ENCODE measurements around the gene CCDC159.

Gene CCDC159

DNA sequence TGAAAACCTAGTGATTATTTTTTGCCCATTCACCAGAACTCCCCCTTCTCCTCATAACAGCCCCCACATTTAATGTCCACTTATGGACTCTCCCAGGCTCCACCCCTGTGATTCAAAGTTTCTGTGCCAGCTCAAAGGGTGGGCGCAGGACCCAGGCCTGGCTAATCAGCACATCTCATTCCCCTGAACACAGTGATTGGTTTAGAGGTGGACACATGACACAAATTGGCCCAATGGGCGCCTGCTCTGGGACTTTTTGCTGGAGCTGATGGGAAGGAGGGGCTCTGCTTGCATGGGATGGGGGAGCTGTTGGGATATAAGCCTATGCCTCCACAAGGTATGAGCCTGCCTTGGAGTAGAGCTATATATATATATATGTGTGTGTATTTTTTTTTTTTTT lies 44.0 kb downstream of the CCDC159 start:
- no peak for DNase-seq (ENCODE audit: low spot score)
- TF ChIP-seq, protein P1, sequence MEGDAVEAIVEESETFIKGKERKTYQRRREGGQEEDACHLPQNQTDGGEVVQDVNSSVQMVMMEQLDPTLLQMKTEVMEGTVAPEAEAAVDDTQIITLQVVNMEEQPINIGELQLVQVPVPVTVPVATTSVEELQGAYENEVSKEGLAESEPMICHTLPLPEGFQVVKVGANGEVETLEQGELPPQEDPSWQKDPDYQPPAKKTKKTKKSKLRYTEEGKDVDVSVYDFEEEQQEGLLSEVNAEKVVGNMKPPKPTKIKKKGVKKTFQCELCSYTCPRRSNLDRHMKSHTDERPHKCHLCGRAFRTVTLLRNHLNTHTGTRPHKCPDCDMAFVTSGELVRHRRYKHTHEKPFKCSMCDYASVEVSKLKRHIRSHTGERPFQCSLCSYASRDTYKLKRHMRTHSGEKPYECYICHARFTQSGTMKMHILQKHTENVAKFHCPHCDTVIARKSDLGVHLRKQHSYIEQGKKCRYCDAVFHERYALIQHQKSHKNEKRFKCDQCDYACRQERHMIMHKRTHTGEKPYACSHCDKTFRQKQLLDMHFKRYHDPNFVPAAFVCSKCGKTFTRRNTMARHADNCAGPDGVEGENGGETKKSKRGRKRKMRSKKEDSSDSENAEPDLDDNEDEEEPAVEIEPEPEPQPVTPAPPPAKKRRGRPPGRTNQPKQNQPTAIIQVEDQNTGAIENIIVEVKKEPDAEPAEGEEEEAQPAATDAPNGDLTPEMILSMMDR (IDR thresholded peaks at IDR 0.05) = no peak
- Histone ChIP-seq H3K4me3 (no peak overlapping the region), H3K27ac (no peak overlapping the region)

DNA sequence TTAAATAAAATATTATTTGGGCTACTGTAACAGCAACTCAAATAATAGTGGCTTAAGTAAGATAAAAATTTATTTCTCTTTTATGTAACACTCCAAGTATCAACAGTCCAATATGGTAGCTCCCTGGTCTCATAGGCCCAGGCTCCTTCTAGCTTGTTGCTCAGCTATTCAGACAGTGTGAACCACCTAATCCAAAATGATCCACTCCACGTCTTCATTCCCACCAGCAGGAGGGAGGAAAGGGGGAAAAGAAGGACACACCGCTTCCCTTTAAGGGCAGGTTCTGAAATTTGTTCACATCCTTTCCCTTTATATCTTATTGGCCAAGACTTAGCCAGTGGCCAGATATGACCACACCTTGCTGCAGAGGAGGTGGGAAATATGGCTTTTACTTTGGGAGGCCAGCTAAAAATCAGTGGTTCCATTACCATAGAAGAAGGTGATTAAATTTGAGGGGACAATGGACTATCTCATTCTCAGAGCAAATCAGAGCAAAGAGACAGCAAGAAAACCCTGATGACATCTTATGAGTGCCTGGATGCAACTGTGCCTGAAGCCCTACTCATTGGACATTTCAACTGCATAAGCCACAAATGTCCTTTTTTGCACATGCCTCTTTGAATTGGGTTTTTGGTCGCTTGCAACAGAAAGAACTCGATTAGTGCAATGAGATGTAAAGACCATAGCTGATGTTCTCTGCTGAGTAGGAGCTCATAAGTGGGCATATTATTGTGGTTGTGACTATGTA lies 44.8 kb downstream of the CCDC159 start:
- TF ChIP-seq, protein P1 (IDR thresholded peaks at IDR 0.05) = no peak
- Histone ChIP-seq H3K27ac (no peak overlapping the region), H3K4me3 (no peak overlapping the region)
- no peak for DNase-seq (ENCODE audit: low spot score)

DNA sequence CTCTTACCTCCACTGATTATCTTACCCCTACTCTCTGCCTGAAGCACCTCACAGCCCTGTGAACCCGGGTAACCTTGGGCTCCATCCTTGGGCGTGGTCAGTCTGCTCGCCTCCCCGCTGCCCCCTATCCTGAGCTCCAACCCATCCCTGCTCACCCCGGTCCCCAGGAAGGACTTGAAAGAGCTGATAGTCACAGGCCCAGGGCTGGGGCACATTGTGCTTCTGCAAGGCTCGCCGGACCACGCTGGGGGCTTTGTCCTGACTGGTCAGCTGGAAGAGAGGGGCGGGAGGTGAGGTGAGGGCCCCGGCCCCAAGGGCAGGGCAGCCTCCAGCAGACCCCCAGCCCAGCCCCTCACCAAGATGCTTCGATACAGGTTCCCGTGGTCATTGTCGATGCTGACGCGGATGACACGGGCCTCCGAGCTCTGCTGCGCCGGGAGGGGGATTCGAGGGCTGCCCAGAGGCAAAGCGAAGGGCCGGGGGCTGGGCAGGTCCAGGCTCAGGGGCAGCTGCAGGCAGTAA lies 50.8 kb downstream of the CCDC159 start:
- no peak overlapping the region for H3K27ac ChIP-seq
- no peak for DNase-seq (ENCODE audit: low spot score)
- TF ChIP-seq, protein P1 (IDR thresholded peaks at IDR 0.05) = no peak
- H3K4me3 ChIP-seq = no peak overlapping the region

DNA sequence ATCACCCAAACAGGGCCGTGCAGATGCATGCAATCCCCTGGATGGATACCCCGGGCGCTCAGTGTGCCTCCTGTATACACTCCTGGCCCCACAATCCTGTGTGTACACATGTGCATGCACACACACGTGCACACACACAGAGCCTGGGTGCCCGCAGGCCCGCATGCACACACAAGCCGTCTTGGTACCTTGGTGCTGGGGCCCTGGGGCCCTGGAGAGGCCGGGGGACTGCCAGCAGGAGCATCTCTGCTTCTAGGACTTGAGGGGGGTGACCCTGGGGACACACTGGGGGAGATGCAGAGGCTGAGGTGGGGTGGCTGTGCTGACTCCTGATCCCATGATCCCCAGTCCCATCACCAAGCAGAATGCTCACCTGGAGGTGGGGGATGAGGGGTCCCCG lies 53.3 kb downstream of the CCDC159 start:
- no peak for DNase-seq (ENCODE audit: low spot score)
- no peak overlapping the region for H3K27ac ChIP-seq
- TF ChIP-seq, protein P1 (IDR thresholded peaks at IDR 0.05) = no peak
- H3K4me3 ChIP-seq = no peak overlapping the region

DNA sequence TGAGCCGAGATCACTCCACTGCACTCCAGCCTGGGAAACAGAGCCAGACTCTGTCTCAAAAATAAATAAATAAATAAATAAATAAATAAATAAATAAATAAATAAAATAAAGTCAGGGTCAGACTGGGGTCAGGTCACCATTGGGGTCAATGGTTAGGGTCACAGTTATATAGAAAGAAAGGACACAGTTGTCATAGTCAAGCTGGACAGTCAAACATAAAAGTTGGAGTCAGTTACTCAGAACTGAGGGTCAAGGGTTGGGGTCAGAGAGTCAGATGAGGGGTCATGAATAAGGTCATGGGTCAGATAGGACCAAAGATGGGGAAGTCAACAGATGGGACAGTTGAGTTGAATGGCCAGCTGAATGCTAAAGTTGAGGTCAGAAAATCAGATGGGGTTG lies 54.5 kb downstream of the CCDC159 start:
- TF ChIP-seq, protein P1 (IDR thresholded peaks at IDR 0.05) = no peak
- no peak for DNase-seq (ENCODE audit: low spot score)
- Histone ChIP-seq H3K4me3 (no peak overlapping the region), H3K27ac (no peak overlapping the region)

DNA sequence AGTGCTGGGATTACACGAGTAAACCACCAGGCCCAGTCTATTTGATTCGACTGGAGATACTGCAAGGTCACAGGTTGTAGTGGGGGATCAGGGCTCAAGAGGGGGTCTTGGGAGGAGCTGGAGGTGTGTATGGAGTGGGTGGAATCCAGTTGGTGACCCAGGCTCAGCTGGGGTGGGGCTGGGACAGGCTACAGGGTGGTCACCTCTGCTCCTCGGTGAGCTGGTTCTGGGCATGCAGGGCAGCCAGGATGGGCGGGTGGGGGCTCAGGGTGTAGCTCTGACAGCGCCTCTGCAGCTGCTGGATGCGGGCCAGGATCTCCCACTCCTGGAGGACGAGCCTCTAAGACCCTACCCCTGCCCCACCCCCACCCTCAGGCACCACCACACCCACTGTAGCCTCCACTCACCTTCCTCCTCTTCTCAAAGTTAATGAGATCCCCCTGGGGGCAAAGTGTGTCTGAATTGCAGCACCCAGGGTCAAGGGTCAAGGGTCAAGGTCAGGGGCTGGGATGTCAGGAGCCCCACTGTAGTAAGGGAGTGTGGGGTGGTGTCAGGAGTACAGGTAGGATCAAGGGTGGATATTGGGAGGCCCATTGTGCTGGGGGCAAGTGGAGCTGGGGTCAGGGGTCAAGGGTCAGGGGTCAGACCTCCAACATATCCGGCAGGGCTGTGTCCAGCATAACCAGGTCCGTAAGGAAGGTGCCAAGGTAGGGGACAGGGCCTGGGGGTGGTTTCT lies 55.7 kb downstream of the CCDC159 start:
- H3K27ac ChIP-seq = no peak overlapping the region
- H3K4me3 ChIP-seq = no peak overlapping the region
- TF ChIP-seq, protein P1 (IDR thresholded peaks at IDR 0.05) = no peak
- no peak for DNase-seq (ENCODE audit: low spot score)
